ENCODE results near the gene BCAS1. TPM values are rescaled to one million over a fixed set of nuclear protein-coding genes. Genes with fewer than 3 reads are reported as not detected.
A peak's percentile ranks its signal among the peaks of the same experiment; 100 is the strongest.

The BCAS1 gene
- total RNA-seq, 2 experiments from 2014 or later = not detected

DNA sequence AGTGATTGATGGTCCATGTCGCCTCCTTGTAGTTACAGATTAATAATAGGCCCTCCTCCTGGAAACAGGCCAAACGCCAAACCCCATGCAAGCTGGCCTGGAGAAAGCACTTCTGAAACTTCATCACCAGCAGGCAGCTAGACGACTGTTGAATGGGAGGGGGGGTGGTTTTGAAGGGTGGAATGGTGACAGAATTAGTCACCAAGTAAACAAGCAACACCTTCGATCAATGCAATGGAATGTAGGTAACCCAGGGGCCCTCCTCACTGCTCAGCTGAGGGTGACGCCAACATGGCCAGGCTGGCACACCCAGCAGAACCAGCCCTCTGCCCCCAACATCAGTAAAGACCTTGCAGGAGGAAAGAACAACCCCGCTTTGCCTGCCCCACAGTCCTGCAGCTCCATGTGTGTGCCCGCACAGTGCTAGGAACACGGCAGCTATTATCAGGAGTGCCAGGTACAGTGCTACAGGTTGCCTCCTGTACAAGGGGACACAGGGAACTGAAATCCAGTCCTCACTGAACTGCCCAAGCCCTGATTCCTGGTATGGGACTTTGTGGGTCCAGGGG lies 2.7 kb downstream of the BCAS1 start:
- H3K4me3 Mint-ChIP-seq = no peak overlapping the region
- CTCF ChIA-PET = no interaction called here

DNA sequence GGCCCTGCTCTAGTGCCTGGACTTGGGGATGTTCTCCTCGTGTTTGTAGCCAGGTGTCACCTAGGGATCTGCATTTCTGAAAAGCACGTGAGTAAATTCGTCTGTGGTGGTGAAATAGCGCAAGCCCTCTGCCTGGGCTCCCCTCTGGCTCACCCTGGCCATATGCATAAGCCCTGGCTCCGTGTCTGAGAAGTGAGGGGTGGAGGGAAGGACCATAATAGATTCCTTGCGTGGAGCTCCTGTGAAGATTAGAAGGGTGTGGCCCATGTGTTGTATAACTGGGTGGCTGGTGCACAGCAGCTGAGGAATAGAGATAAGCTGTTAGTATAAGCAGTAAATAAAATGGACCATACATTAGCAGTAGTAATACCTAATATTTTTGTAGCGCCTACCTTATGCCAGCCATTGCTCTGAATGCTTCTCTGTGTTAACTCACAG lies 4.8 kb downstream of the BCAS1 start:
- Mint-ChIP-seq H3K9me3 (no peaks in the 10 kb centered on the region), H3K27ac (no peak overlapping the region), H3K4me3 (no peak overlapping the region), H3K4me1 (peaks cover 26% of the 10 kb centered on the region), H3K36me3 (ENCODE audit: low read depth) (no peaks in the 10 kb centered on the region), H3K27me3 (peaks cover 3% of the 10 kb centered on the region)
- ChIA-PET CTCF (interaction anchor here (0.5 to 0.6 kb wide), 2 partner anchors 31 to 1580 kb away, joined by 3 read pairs; no protein-coding TSS in a partner anchor), POLR2A (no interaction called here)
- DNase-seq = no peak

More for the DNA sequence above, 2.7 kb downstream of the BCAS1 start:
- no peaks in the 10 kb centered on the region for H3K9me3 Mint-ChIP-seq
- no peak overlapping the region for H3K27ac Mint-ChIP-seq
- POLR2A ChIA-PET = no interaction called here
- peaks cover 5% of the 10 kb centered on the region for H3K27me3 Mint-ChIP-seq
- H3K36me3 Mint-ChIP-seq (ENCODE audit: low read depth) = no peaks in the 10 kb centered on the region
- H3K4me1 Mint-ChIP-seq = peaks cover 26% of the 10 kb centered on the region
- peak; percentile 27 for DNase-seq

- H3K9me3 Mint-ChIP-seq = no peaks in the 10 kb centered on the region
- peaks cover 26% of the 10 kb centered on the region for H3K4me1 Mint-ChIP-seq
- no peak for DNase-seq
- peaks cover 3% of the 10 kb centered on the region for H3K27me3 Mint-ChIP-seq
- ChIA-PET POLR2A (no interaction called here), CTCF (no interaction called here)
- H3K4me3 Mint-ChIP-seq = no peak overlapping the region
- H3K27ac Mint-ChIP-seq = no peak overlapping the region
- H3K36me3 Mint-ChIP-seq (ENCODE audit: low read depth) = no peaks in the 10 kb centered on the region
Measured at GRCh38 chr20:54064939-54065338, 5.5 kb downstream of the BCAS1 start.

DNA sequence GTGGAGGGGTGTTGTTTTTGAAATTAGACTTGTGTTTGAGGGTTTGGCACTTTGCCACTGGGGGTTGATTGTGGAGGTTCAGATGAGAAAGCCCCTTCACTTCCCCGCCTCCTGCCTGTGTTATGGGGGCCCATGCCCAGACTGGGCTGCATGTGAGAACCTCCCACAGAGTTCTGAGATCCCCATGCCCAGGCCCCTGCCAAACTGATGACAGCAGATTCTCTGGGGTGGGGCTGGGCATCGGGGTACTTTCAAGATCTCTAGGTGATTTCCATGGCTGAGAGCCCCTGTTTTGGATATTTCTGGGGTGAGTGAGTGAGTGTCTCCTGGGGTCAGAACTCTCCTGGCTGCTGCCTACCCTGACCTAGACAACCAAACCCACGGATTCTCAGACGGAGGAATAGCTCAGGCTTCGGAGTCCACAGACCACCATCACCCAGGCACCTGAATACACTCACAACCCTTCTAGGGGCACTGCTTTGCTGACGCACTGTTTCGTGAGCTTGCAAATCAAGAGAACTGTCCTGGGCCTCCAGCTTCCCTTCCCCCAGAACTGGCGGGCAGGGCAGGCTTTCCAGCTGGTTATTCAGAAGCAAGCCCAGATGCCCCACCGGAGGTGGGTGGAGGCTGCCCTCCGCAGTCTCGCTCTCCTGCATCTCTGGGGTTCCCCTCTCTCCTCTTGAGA lies 6.3 kb downstream of the BCAS1 start:
- H3K36me3 Mint-ChIP-seq (ENCODE audit: low read depth) = no peaks in the 10 kb centered on the region
- DNase-seq = no peak
- no peak overlapping the region for H3K4me3 Mint-ChIP-seq
- H3K27me3 Mint-ChIP-seq = peaks cover 3% of the 10 kb centered on the region
- no peaks in the 10 kb centered on the region for H3K9me3 Mint-ChIP-seq
- ChIA-PET CTCF (interaction anchor here (0.9 to 1.8 kb wide), 6 partner anchors 13 to 517 kb away, joined by 3 to 5 read pairs (median 3); no protein-coding TSS in a partner anchor), POLR2A (no interaction called here)
- H3K4me1 Mint-ChIP-seq = peaks cover 26% of the 10 kb centered on the region
- no peak overlapping the region for H3K27ac Mint-ChIP-seq

DNA sequence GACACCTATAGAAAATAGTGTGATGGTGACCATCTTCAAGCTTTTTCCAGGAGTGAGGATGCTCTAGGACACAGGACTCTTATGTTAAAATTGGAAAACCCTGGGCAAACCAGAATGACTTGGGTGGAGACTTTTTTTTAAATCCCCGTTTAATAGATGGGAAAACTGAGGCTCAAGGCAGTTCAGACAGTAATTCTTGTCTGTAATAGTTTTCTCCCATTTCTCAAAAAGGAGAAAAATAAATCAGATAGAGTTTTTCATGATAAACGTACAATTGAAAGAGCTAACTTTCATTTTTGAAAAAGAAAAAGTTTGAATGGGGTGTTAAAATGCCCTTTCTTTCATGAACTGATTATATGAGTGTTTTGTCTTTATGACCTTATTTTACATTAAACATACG lies 6.8 kb downstream of the BCAS1 start:
- Mint-ChIP-seq H3K36me3 (ENCODE audit: low read depth) (no peaks in the 10 kb centered on the region), H3K27ac (no peak overlapping the region), H3K27me3 (peaks cover 3% of the 10 kb centered on the region), H3K4me1 (peaks cover 30% of the 10 kb centered on the region), H3K9me3 (no peaks in the 10 kb centered on the region), H3K4me3 (no peak overlapping the region)
- DNase-seq = no peak
- ChIA-PET CTCF (interaction anchor here (0.9 to 1.8 kb wide), 8 partner anchors 8 to 516 kb away, joined by 3 to 8 read pairs (median 3); no protein-coding TSS in a partner anchor), POLR2A (no interaction called here)

- Mint-ChIP-seq H3K27ac (no peak overlapping the region), H3K27me3 (peaks cover 3% of the 10 kb centered on the region), H3K4me3 (no peak overlapping the region), H3K9me3 (no peaks in the 10 kb centered on the region), H3K36me3 (ENCODE audit: low read depth) (no peaks in the 10 kb centered on the region), H3K4me1 (peaks cover 30% of the 10 kb centered on the region)
- ChIA-PET POLR2A (no interaction called here), CTCF (interaction anchor here (0.6 to 1.8 kb wide), 9 partner anchors 8 to 651 kb away, joined by 3 to 8 read pairs (median 3); no protein-coding TSS in a partner anchor)
- no peak for DNase-seq
Measured at GRCh38 chr20:54062812-54063280, 7.5 kb downstream of the BCAS1 start.

DNA sequence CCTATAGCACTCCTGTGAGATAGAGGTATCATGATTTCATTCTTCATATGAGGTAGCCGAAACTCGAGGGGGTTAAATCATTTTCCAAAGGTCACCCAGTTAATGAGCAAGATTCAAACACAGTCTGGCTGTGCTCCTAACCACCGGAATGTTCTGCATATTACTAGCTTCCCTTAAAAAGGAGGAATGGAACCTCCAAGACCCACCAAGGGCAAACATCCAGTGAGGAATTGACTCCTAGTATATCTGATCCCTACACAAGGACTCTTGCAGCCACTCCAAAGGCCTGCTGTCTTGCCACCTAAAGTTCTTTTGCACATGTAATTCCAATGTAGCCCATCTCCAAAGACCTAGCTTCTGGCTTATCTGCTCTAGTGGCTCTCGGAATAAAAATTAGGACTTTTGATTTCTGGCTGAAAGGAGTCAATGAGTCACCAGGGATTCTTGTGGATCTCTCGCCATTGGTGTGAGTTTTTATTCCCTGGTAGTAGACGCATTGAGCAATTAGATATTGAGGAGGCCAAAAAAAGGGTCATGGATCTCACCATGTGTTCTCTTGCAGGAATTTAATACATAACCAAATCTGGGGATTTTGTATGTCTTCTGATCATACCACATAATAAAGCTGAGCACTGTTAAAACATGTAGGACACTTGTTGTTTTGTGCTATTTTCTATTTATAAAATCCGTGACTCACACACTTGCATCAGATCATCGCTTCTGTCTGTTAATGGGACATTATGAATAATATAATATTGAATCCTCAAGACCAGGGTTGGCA lies 9.1 kb downstream of the BCAS1 start:
- no peak overlapping the region for H3K27ac Mint-ChIP-seq
- H3K9me3 Mint-ChIP-seq = no peaks in the 10 kb centered on the region
- ChIA-PET POLR2A (no interaction called here), CTCF (interaction anchor here (1.0 to 1.6 kb wide), 8 partner anchors 14 to 649 kb away, joined by 3 to 6 read pairs (median 3); no protein-coding TSS in a partner anchor)
- H3K4me3 Mint-ChIP-seq = no peak overlapping the region
- H3K36me3 Mint-ChIP-seq (ENCODE audit: low read depth) = no peaks in the 10 kb centered on the region
- peaks cover 3% of the 10 kb centered on the region for H3K27me3 Mint-ChIP-seq
- H3K4me1 Mint-ChIP-seq = peaks cover 19% of the 10 kb centered on the region
- no peak for DNase-seq

DNA sequence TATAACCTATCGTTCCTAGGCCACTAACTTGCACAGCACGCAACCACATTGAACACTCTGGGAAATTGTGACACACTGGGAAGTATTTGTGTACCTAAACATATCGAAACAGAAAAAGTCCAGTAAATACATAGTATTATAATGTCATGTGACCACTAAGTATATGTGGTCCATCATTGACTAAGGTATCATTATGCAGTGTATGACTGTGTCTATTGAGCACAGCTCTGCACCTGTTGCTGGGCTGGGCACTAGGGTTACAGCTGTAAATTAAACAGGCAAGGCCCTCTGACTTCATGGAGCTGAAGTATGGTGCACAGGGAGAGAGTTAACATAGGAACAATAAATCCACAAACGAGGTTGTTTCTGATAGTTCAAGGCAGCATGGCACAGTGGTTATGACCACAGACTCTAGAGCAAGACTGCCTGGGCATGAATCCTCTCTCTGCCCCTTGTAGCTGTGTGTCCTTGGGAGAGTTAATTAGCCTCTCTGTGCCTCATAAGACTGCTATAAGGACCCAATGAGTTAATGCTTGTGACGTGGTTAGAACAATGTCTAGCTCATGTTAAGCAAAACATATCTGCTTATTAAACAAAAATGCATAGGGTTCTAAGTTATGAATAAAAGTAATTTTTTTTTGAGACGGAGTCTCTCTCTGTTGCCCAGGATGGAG lies 10.6 kb downstream of the BCAS1 start:
- no peaks in the 10 kb centered on the region for H3K9me3 Mint-ChIP-seq
- no peaks in the 10 kb centered on the region for H3K36me3 Mint-ChIP-seq (ENCODE audit: low read depth)
- H3K27me3 Mint-ChIP-seq = peaks cover 3% of the 10 kb centered on the region
- no peak for DNase-seq
- ChIA-PET POLR2A (no interaction called here), CTCF (no interaction called here)
- H3K4me3 Mint-ChIP-seq = no peak overlapping the region
- H3K27ac Mint-ChIP-seq = no peak overlapping the region
- peaks cover 15% of the 10 kb centered on the region for H3K4me1 Mint-ChIP-seq

GRCh38 chr20:54058420-54059139 lies 11.8 kb downstream of the BCAS1 start:
- Mint-ChIP-seq H3K4me3 (no peak overlapping the region), H3K27ac (no peak overlapping the region), H3K9me3 (no peaks in the 10 kb centered on the region), H3K36me3 (ENCODE audit: low read depth) (no peaks in the 10 kb centered on the region), H3K4me1 (peaks cover 5% of the 10 kb centered on the region), H3K27me3 (peaks cover 3% of the 10 kb centered on the region)
- POLR2A ChIA-PET = no interaction called here
- no peak for DNase-seq
- CTCF ChIA-PET = interaction anchor here (0.6 to 1.2 kb wide), 3 partner anchors 14 to 146 kb away, joined by 4 to 5 read pairs (median 4); no protein-coding TSS in a partner anchor

DNA sequence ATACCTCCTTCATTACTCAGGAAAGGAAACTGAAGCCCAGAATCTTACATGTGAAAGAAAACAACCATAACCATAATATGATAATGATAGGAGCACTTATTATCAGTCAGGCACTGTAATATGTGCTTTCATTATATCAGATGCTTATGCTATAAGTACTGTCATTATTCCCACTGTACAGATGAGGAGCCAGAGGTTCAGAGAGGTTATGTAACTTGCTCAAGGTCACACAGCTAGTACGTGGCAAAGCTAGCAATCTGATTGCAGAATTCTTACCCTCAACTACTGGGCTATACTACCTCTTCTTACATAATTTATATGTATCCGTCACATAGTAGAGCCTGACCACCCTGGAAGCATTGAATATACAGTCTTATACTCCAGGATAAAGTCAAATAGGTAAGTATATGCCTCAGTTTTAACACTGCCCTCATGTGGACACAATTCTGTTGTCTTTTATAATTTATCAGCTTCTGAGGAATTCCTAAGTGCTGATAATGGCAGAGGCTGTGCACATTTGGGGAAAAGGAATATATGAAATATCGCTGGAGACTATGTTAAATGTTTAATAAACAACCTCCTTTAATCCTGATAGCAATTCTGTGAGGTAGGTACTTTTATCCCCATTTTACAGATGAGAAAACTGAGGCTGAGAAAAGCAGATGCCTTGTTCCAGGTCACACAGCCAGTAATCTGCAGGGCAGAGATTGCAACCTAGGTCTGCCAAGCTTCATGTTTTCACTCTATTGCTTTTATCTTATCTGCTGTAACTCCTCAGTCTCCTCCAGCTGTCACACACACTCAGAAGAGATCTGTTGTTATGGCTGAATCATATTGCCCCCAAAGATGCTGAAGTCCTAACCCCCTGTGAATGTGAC lies 13.4 kb downstream of the BCAS1 start:
- no peaks in the 10 kb centered on the region for H3K36me3 Mint-ChIP-seq (ENCODE audit: low read depth)
- peaks cover 5% of the 10 kb centered on the region for H3K27me3 Mint-ChIP-seq
- H3K9me3 Mint-ChIP-seq = no peaks in the 10 kb centered on the region
- POLR2A ChIA-PET = no interaction called here
- H3K4me1 Mint-ChIP-seq = peaks cover 5% of the 10 kb centered on the region
- CTCF ChIA-PET = interaction anchor here (1.2 kb wide), 1 partner anchor 148 kb away, joined by 5 read pairs; no protein-coding TSS in a partner anchor
- DNase-seq = no peak
- H3K4me3 Mint-ChIP-seq = no peak overlapping the region
- H3K27ac Mint-ChIP-seq = no peak overlapping the region

DNA sequence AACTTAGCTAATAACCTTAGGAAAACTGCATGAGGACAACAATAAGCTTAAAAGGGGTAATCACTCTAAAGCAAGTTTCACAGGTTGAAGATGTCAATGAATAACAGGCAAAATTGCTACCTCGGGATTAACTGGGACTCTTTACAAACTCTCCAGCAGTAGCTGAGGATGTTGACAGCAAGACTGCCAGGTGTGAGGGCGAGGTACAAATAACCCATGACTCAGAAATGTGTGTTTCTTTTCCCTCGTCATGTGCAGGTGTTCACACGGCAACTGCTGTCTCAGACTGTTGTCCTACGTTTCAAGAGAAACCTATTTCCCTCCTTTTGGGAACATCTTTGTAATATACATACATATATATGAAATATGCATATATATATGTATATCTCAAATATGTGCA lies 15.9 kb downstream of the BCAS1 start:
- Mint-ChIP-seq H3K4me3 (no peak overlapping the region), H3K27ac (no peak overlapping the region), H3K27me3 (peaks cover 12% of the 10 kb centered on the region), H3K4me1 (peaks cover 5% of the 10 kb centered on the region), H3K36me3 (ENCODE audit: low read depth) (no peaks in the 10 kb centered on the region), H3K9me3 (no peaks in the 10 kb centered on the region)
- ChIA-PET CTCF (no interaction called here), POLR2A (no interaction called here)
- DNase-seq = no peak
